RWPE2 (cell line): ENCODE data around the gene DOK3.

Experiments used
- ATAC-seq: fragments of 200-7000 bp; cut with Tn5 transposase; 3 replicates; pipeline ENCODE4 v1.9.1; 2021; ENCODE audit warnings: low read depth
- DNase-seq: peaks from one replicate; pipeline ENCODE4 v3.0.0-alpha.2; 2020; ENCODE audit warnings: low spot score
- H3K27ac ChIP-seq: fragments of 450-650 bp; 2 replicates; pipeline ENCODE4 v1.5.1; 2017; ENCODE audit warnings: mild to moderate bottlenecking; ENCODE audit not compliant: poor library complexity, severe bottlenecking
- H3K27me3 ChIP-seq: fragments of 250-450 bp; sonication (Bioruptor Pico); 2 replicates; pipeline ENCODE4 v1.5.1; 2021; ENCODE audit warnings: mild to moderate bottlenecking, moderate library complexity; ENCODE audit not compliant: insufficient read depth, poor library complexity, severe bottlenecking
- H3K36me3 ChIP-seq: fragments of 250-450 bp; sonication (Bioruptor Pico); 2 replicates; pipeline ENCODE4 v1.5.1; 2020; ENCODE audit warnings: low read depth, mild to moderate bottlenecking, moderate library complexity
- H3K4me1 ChIP-seq: fragments of 250-450 bp; sonication (Bioruptor Pico); 2 replicates; pipeline ENCODE4 v1.5.1; 2021; ENCODE audit warnings: mild to moderate bottlenecking, moderate library complexity; ENCODE audit not compliant: insufficient read depth, poor library complexity, severe bottlenecking
- H3K4me3 ChIP-seq: fragments of 250-450 bp; sonication (Bioruptor Pico); 2 replicates; pipeline ENCODE4 v1.5.1; 2021; ENCODE audit warnings: mild to moderate bottlenecking, moderate library complexity; ENCODE audit not compliant: severe bottlenecking
- H3K9me3 ChIP-seq: fragments of 250-450 bp; sonication (Bioruptor Pico); 2 replicates; pipeline ENCODE4 v1.5.1; 2021; ENCODE audit warnings: mild to moderate bottlenecking, moderate library complexity; ENCODE audit not compliant: severe bottlenecking
- CTCF ChIP-seq: fragments of 450-650 bp; IDR thresholded peaks from one replicate; pipeline ENCODE4 v1.5.1; 2017; ENCODE audit warnings: mild to moderate bottlenecking, moderate library complexity; ENCODE audit not compliant: poor library complexity, severe bottlenecking

The DOK3 gene

GRCh38 chr5:177471610-177472356 is 37.8 kb downstream of the DOK3 start:
- peaks cover 24% of the 10 kb centered on the region for H3K36me3 ChIP-seq
- ATAC-seq: no peak
- peak overlapping the region; percentile 69 for H3K27ac ChIP-seq
- no peak for DNase-seq
- H3K4me3 ChIP-seq: peak overlapping the region; percentile 97
- TF ChIP-seq CTCF: no peak
- H3K27me3 ChIP-seq: no peaks in the 10 kb centered on the region
- H3K4me1 ChIP-seq: peaks cover 15% of the 10 kb centered on the region
- no peaks in the 10 kb centered on the region for H3K9me3 ChIP-seq

GRCh38 chr5:177470759-177471536 is 38.7 kb downstream of the DOK3 start:
- Histone ChIP-seq H3K4me3 (no peak overlapping the region), H3K4me1 (peaks cover 15% of the 10 kb centered on the region), H3K9me3 (no peaks in the 10 kb centered on the region), H3K27ac (peak overlapping the region; percentile 69), H3K36me3 (peaks cover 32% of the 10 kb centered on the region), H3K27me3 (no peaks in the 10 kb centered on the region)
- no peak for TF ChIP-seq CTCF
- DNase-seq (no peak), ATAC-seq (no peak)

GRCh38 chr5:177469750-177470525 is 39.7 kb downstream of the DOK3 start:
- peak overlapping the region; percentile 69 for H3K27ac ChIP-seq
- no peaks in the 10 kb centered on the region for H3K27me3 ChIP-seq
- DNase-seq: no peak
- H3K4me3 ChIP-seq: no peak overlapping the region
- peaks cover 43% of the 10 kb centered on the region for H3K36me3 ChIP-seq
- H3K4me1 ChIP-seq: peaks cover 15% of the 10 kb centered on the region
- H3K9me3 ChIP-seq: no peaks in the 10 kb centered on the region
- TF ChIP-seq CTCF: no peak
- ATAC-seq: no peak

DNA sequence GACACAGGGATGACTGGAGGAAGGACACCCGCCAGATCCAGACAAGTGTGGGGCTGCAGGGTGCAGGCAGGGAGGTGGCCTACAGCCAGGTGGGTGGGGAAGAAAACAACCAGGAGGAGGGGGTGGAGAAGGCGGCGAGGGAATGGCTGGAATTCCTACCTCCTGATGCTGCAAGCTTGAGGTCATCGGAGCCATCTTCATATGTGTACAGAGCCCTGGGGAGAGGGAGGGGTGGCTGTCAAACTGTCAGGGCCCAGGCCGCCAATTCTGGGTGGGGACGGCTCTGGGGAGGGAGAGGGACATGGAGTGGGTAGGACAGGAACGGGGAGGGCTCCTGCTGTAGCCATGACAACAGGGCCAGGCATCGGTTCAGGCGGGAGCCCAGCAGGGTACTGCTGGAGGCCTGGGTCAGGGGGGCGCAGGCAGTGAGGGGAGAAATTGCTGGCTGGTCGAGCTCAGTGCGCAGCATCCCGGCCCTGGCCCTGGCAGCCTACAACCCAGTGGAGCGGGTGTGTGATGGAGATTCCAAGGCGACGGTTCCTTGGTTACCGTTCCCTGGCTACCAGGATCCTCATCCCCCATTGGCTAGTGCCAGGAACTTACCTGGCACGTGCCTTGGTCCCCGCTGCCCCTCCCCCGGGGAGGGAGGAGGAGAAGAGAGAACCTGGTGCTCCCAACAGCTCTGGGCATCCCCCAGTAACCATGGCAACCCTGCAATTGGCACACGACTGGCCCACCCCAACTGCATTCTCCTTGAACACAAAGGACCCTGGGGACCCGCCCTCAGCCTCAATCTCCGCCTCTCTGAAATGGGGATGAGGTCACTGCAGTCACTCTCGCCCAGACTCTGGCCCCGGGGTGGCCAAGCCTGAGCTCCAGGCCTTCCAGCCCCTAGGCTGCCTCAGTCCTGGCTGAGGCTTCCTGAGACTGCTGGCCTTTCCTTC is 40.7 kb downstream of the DOK3 start:
- H3K36me3 ChIP-seq: peaks cover 52% of the 10 kb centered on the region
- H3K27ac ChIP-seq: peak overlapping the region; percentile 69
- no peaks in the 10 kb centered on the region for H3K27me3 ChIP-seq
- H3K9me3 ChIP-seq: no peaks in the 10 kb centered on the region
- no peak for TF ChIP-seq CTCF
- H3K4me1 ChIP-seq: peaks cover 15% of the 10 kb centered on the region
- ATAC-seq (peak; percentile 8; the same call in 1 of the 3 replicates), DNase-seq (no peak)
- H3K4me3 ChIP-seq: no peak overlapping the region
